A549 (cell line): ENCODE data around the gene PLEKHA6. TPM values are rescaled to one million over a fixed set of nuclear protein-coding genes. Genes with fewer than 3 reads are reported as not detected.
"Not testable (repeated sequence)": the region's sequence is repeated elsewhere in the genome, so short reads cannot be mapped to it uniquely, and the experiment has no call there.

ENCODE experiments used
- ATAC-seq, 2 experiments: fragments of 200-7000 bp in 1 of 2; fragments of >200 bp in 1 of 2; cut with Nextera tagmentation in 1 of 2; cut with Tn5 transposase in 1 of 2; 3 replicates each; pipeline versions ENCODE4 v1.8.0 to v1.9.1; 2018 to 2020; ENCODE audit warnings: mild to moderate bottlenecking in 1 of 2, moderate library complexity in 1 of 2
- CTCF ChIA-PET: fragments of 300-600 bp; sonication (Branson Sonifier 250); formaldehyde crosslinking; extraction: SDS; loops from one replicate; lab custom pipeline; 2021; ENCODE audit warnings: antibody characterized with exemption, inconsistent platforms; lab: Yijun Ruan, JAX
- POLR2A ChIA-PET: fragments of 350-600 bp; formaldehyde crosslinking; extraction: SDS; loops from one replicate; lab custom pipeline; 2021; ENCODE audit warnings: antibody characterized with exemption, inconsistent platforms; lab: Yijun Ruan, JAX
- DNase-seq, 2 experiments: peaks; one replicate each; pipeline versions ENCODE4 v3.0.0 to v3.0.0-alpha.2; 2011 to 2016; ENCODE audit warnings: low read depth in 1 of 2, low spot score in 1 of 2
- FAIRE-seq: peaks from 2 replicates; lab custom pipeline; 2011; peaks lifted over from hg19 to GRCh38; lab: Jason Lieb, UNC
- H3K27ac ChIP-seq, 2 experiments: fragments of >200 bp; sonication (Bioruptor Twin); formaldehyde crosslinking; 3 replicates each; pipeline ENCODE4 v1.5.1; 2016 to 2017
- H3K4me1 ChIP-seq: fragments of >200 bp; sonication (Bioruptor Twin); formaldehyde crosslinking; 3 replicates; pipeline ENCODE4 v1.6.1; 2016
- H3K4me2 ChIP-seq: fragments of >200 bp; sonication (Bioruptor Twin); formaldehyde crosslinking; 3 replicates; pipeline ENCODE4 v1.6.1; 2016
- H3K4me3 ChIP-seq: fragments of >200 bp; sonication (Bioruptor Twin); formaldehyde crosslinking; 3 replicates; pipeline ENCODE4 v1.5.1; 2016
- H3K9me3 ChIP-seq: fragments of >200 bp; sonication (Bioruptor Twin); formaldehyde crosslinking; 3 replicates; pipeline ENCODE4 v1.6.1; 2016
- BCL3 ChIP-seq: fragments of >200 bp; sonication (Bioruptor Twin); formaldehyde crosslinking; IDR thresholded peaks from 3 replicates; pipeline ENCODE4 v1.6.1; 2016
- BHLHE40 ChIP-seq: IDR thresholded peaks from 2 replicates; pipeline ENCODE4 v1.6.1; 2012; ENCODE audit warnings: low read depth, low read length, inconsistent platforms
- CBX2 ChIP-seq: fragments of 200-600 bp; sonication (generic); IDR thresholded peaks from 2 replicates; pipeline ENCODE4 v1.6.1; 2016; ENCODE audit warnings: low read depth, mild to moderate bottlenecking, borderline replicate concordance
- CBX8 ChIP-seq: fragments of 200-600 bp; sonication (generic); IDR thresholded peaks from 2 replicates; pipeline ENCODE4 v1.6.1; 2016
- CHD2 ChIP-seq: fragments of 150-350 bp; IDR thresholded peaks from 2 replicates; pipeline ENCODE4 v1.6.1; 2014; ENCODE audit warnings: low read length; ENCODE audit not compliant: partially characterized antibody
- E2F6 ChIP-seq: IDR thresholded peaks from 2 replicates; pipeline ENCODE4 v1.6.1; 2012; ENCODE audit warnings: low read depth, borderline replicate concordance
- EHF ChIP-seq: fragments of 250-450 bp; sonication (Bioruptor Pico); IDR thresholded peaks from 2 replicates; pipeline ENCODE4 v1.5.0; 2020; ENCODE audit warnings: mild to moderate bottlenecking
- ELK1 ChIP-seq: fragments of 150-350 bp; IDR thresholded peaks from 2 replicates; pipeline ENCODE4 v1.6.1; 2014; ENCODE audit warnings: low read depth, mild to moderate bottlenecking, low read length
- ESRRA ChIP-seq: fragments of 150-350 bp; IDR thresholded peaks from 2 replicates; pipeline ENCODE4 v1.6.1; 2014; ENCODE audit warnings: mild to moderate bottlenecking, low read length, borderline replicate concordance
- FOSB ChIP-seq: fragments of 250-450 bp; sonication (Bioruptor Pico); IDR thresholded peaks from 2 replicates; pipeline ENCODE4 v1.5.0; 2020; ENCODE audit warnings: mild to moderate bottlenecking, moderate library complexity
- FOXS1 ChIP-seq: fragments of 250-450 bp; sonication (Bioruptor Pico); IDR thresholded peaks from 2 replicates; pipeline ENCODE4 v1.5.0; 2020; ENCODE audit warnings: mild to moderate bottlenecking, moderate library complexity
- GATA3 ChIP-seq: IDR thresholded peaks from 2 replicates; pipeline ENCODE4 v1.6.1; 2012; ENCODE audit warnings: borderline replicate concordance
- HMGXB4 ChIP-seq: fragments of 250-450 bp; sonication (Bioruptor Pico); IDR thresholded peaks from 2 replicates; pipeline ENCODE4 v1.5.0; 2021; ENCODE audit warnings: mild to moderate bottlenecking, moderate library complexity, borderline replicate concordance
- HOXB13 ChIP-seq: fragments of 250-450 bp; sonication (Bioruptor Pico); IDR thresholded peaks from 2 replicates; pipeline ENCODE4 v1.5.0; 2020; ENCODE audit warnings: low read depth, mild to moderate bottlenecking, moderate library complexity
- JUN ChIP-seq, 2 experiments: fragments of >200 bp; sonication (Bioruptor Twin); formaldehyde crosslinking; IDR thresholded peaks; 2 replicates in 1 of 2; 3 replicates in 1 of 2; pipeline ENCODE4 v1.6.1; 2016 to 2017
- JUNB ChIP-seq: fragments of >200 bp; sonication (Bioruptor Twin); formaldehyde crosslinking; IDR thresholded peaks from 2 replicates; pipeline ENCODE4 v1.6.1; 2016
- MAFK ChIP-seq: fragments of 450-650 bp; IDR thresholded peaks from 2 replicates; pipeline ENCODE4 v1.6.1; 2014; ENCODE audit not compliant: partially characterized antibody
- MAZ ChIP-seq: fragments of 150-350 bp; IDR thresholded peaks from 2 replicates; pipeline ENCODE4 v1.6.1; 2014; ENCODE audit warnings: antibody characterized with exemption, low read depth, low read length, borderline replicate concordance
- NPAS2 ChIP-seq: fragments of 250-450 bp; sonication (Bioruptor Pico); IDR thresholded peaks from 2 replicates; pipeline ENCODE4 v1.8.0; 2022; ENCODE audit warnings: mild to moderate bottlenecking, moderate library complexity, borderline replicate concordance
- RARB ChIP-seq: fragments of 250-450 bp; sonication (Bioruptor Pico); IDR thresholded peaks from 2 replicates; pipeline ENCODE4 v1.8.0; 2021; ENCODE audit warnings: mild to moderate bottlenecking, moderate library complexity
- RNF2 ChIP-seq: fragments of 200-600 bp; sonication (generic); IDR thresholded peaks from 2 replicates; pipeline ENCODE4 v1.6.1; 2016; ENCODE audit warnings: low read depth, mild to moderate bottlenecking, antibody characterized with exemption, moderate library complexity, borderline replicate concordance
- SMC3 ChIP-seq: fragments of >200 bp; sonication (Bioruptor Twin); formaldehyde crosslinking; IDR thresholded peaks from 3 replicates; pipeline ENCODE4 v1.6.1; 2018; ENCODE audit warnings: inconsistent platforms
- TP53 ChIP-seq: fragments of 250-450 bp; sonication (Bioruptor Pico); IDR thresholded peaks from 2 replicates; pipeline ENCODE4 v1.5.0; 2021; ENCODE audit warnings: mild to moderate bottlenecking, moderate library complexity
- USF2 ChIP-seq: fragments of 450-650 bp; IDR thresholded peaks from 2 replicates; pipeline ENCODE4 v1.6.1; 2014; ENCODE audit warnings: antibody characterized with exemption
- ZC3H11A ChIP-seq: fragments of 450-650 bp; IDR thresholded peaks from 2 replicates; pipeline ENCODE4 v1.6.1; 2014; ENCODE audit warnings: antibody characterized with exemption, mild to moderate bottlenecking
- ZNF302 ChIP-seq: fragments of 250-450 bp; sonication (Bioruptor Pico); IDR thresholded peaks from 2 replicates; pipeline ENCODE4 v1.9.0; 2021; ENCODE audit warnings: inconsistent platforms, mild to moderate bottlenecking, moderate library complexity
- WGBS: methylation state at CpG from one replicate; pipeline ENCODE4 v1.1.6; 2017; ENCODE audit errors: missing lambda C conversion rate; 5-methylcytosine and 5-hydroxymethylcytosine counted together
- polyA plus RNA-seq, 4 experiments: library from polyadenylated mRNA; depleted of rRNA in 3 of 4; stranded (reverse); fragments of >200 nt; fragmentation: RNase III in 1 of 4; extraction: RNeasy Plus Mini Kit Qiagen cat#74134 plus additional on column Dnase treatment in 1 of 4; gene quantifications; 2 replicates in 3 of 4; 3 replicates in 1 of 4; pipeline ENCODE4 v1.2.3, GENCODE V29; 2011 to 2017

The PLEKHA6 gene
- polyA plus RNA-seq, 2 of the 4 experiments (the other 2 are of a cell fraction), result 13.0 to 26.2 TPM

- POLR2A ChIA-PET, ATAC-seq, H3K4me2 ChIP-seq, FAIRE-seq, H3K9me3 ChIP-seq, DNase-seq, H3K4me3 ChIP-seq: not testable (repeated sequence)
- peak; percentile 73 for TF ChIP-seq ZC3H11A
- H3K27ac ChIP-seq, result peak overlapping the region in 1 of 2 experiments; percentile 25; a peak in 1 of 6 replicates
- CTCF ChIA-PET, result interaction anchor here (0.9 to 3.6 kb wide), 5 partner anchors 32 to 175 kb away, joined by 3 to 26 read pairs (median 8); partner anchors contain the start of gene PLEKHA6
- H3K4me1 ChIP-seq, result peaks cover 42% of the 10 kb centered on the region
- 93% methylated on average over 3 of the region's 3 CpGs for WGBS
These were observed 31.9 kb downstream of the PLEKHA6 start for GRCh38 chr1:204327870-204328269.

GRCh38 chr1:204327359-204327758 is 32.4 kb downstream of the PLEKHA6 start:
- no peak overlapping the region for H3K4me2 ChIP-seq
- CTCF ChIA-PET, result interaction anchor here (0.9 to 3.6 kb wide), 7 partner anchors 9 to 164 kb away, joined by 3 to 26 read pairs (median 6); no protein-coding TSS in a partner anchor
- POLR2A ChIA-PET, result no interaction called here
- peaks cover 41% of the 10 kb centered on the region for H3K4me1 ChIP-seq
- no peak overlapping the region for H3K4me3 ChIP-seq
- FAIRE-seq (no peak), DNase-seq (no peak), ATAC-seq (no peak)
- H3K9me3 ChIP-seq, result peaks cover 6% of the 10 kb centered on the region; the same call in 2 of the 3 replicates
- TF ChIP-seq TP53 (CRISPR knock-in tag) (no peak), RNF2 (no peak), SMC3 (no peak), CBX8 (no peak), JUNB (no peak), NPAS2 (no peak), MAFK (no peak), ZC3H11A (no peak), BCL3 (no peak)
- H3K27ac ChIP-seq, result peak overlapping the region in 1 of 2 experiments; percentile 25; a peak in 3 of 6 replicates
- 97% methylated on average over 10 of the region's 10 CpGs for WGBS

- ATAC-seq, result no peak
- Histone ChIP-seq H3K27ac (peak overlapping the region in 1 of 2 experiments; percentile 25; a peak in 2 of 6 replicates), H3K4me1 (peaks cover 41% of the 10 kb centered on the region), H3K4me2 (no peak overlapping the region)
- DNase-seq, result no peak
- CTCF ChIA-PET, result interaction anchor here (0.6 to 3.6 kb wide), 9 partner anchors 9 to 163 kb away, joined by 3 to 26 read pairs (median 5); no protein-coding TSS in a partner anchor
- POLR2A ChIA-PET, result no interaction called here
- no peak for FAIRE-seq
- 91% methylated on average over 8 of the region's 8 CpGs for WGBS
- TF ChIP-seq RARB (CRISPR knock-in tag) (no peak), FOSB (CRISPR knock-in tag) (no peak), BCL3 (no peak), HMGXB4 (CRISPR knock-in tag) (no peak), TP53 (CRISPR knock-in tag) (no peak), ZNF302 (CRISPR knock-in tag) (no peak), JUN (IDR thresholded peaks at IDR 0.05) (no peak), MAZ (no peak), ZC3H11A (no peak), HOXB13 (CRISPR knock-in tag) (no peak), EHF (CRISPR knock-in tag) (no peak), USF2 (no peak), ESRRA (no peak), CHD2 (no peak), E2F6 (no peak), ELK1 (no peak), GATA3 (no peak), CBX2 (no peak), BHLHE40 (no peak), FOXS1 (CRISPR knock-in tag) (no peak)
- TF ChIP-seq, all 56 proteins: peak for 0
- H3K9me3 ChIP-seq, result peaks cover 6% of the 10 kb centered on the region; the same call in 2 of the 3 replicates
- no peak overlapping the region for H3K4me3 ChIP-seq
These were observed 32.9 kb downstream of the PLEKHA6 start for GRCh38 chr1:204326771-204327300.
